ENCODE measurements around the gene ATOH7. TPM values are rescaled to one million over a fixed set of nuclear protein-coding genes. Genes with fewer than 3 reads are reported as not detected.
"Not testable (repeated sequence)": the region's sequence is repeated elsewhere in the genome, so short reads cannot be mapped to it uniquely, and the experiment has no call there.

The ATOH7 gene
- total and polyA plus RNA-seq, 12 donors, result 0.01 TPM; not detected in 11

- ATAC-seq, result no peak
- intact Hi-C loops (cut with DNase I), result no loop called here
These were observed 17.4 kb upstream of the ATOH7 start for GRCh38 chr10:68249297-68249696.

GRCh38 chr10:68247931-68248330 is 16.0 kb upstream of the ATOH7 start:
- 77% methylated on average over 6 of the region's 6 CpGs for WGBS, 2 donors

More at GRCh38 chr10:68249297-68249696, 17.4 kb upstream of the ATOH7 start:
- Histone ChIP-seq H3K9me3 (no peaks in the 10 kb centered on the region), H3K36me3 (no peaks in the 10 kb centered on the region), H3K27me3 (no peaks in the 10 kb centered on the region), H3K27ac (no peak overlapping the region), H3K4me3 (no peak overlapping the region), H3K4me1 (peaks cover 0 to 6% (median 0%) of the 10 kb centered on the region in 9 donors)
- WGBS, 2 donors, result 68 to 74% methylated on average over 4 of the region's 4 CpGs
- no peak for TF ChIP-seq CTCF (IDR thresholded peaks at IDR 0.05)
- DNase-seq, result no peak

GRCh38 chr10:68246397-68246796 is 14.5 kb upstream of the ATOH7 start:
- WGBS, 2 donors, result 94 to 97% methylated on average over 7 of the region's 7 CpGs
- H3K4me1 ChIP-seq; DNase-seq; intact Hi-C loops (cut with DNase I); ATAC-seq; H3K27me3 ChIP-seq; H3K4me3 ChIP-seq; H3K27ac ChIP-seq; H3K9me3 ChIP-seq; H3K36me3 ChIP-seq: not testable (repeated sequence)

More at GRCh38 chr10:68247931-68248330, 16.0 kb upstream of the ATOH7 start:
- Histone ChIP-seq H3K36me3 (no peaks in the 10 kb centered on the region), H3K27me3 (no peaks in the 10 kb centered on the region), H3K27ac (no peak overlapping the region), H3K4me3 (no peak overlapping the region), H3K4me1 (no peaks in the 10 kb centered on the region), H3K9me3 (no peaks in the 10 kb centered on the region)
- ATAC-seq (no peak), DNase-seq (no peak)
- no peak for TF ChIP-seq CTCF (IDR thresholded peaks at IDR 0.05)
- intact Hi-C loops (cut with DNase I), result no loop called here

GRCh38 chr10:68242051-68242450 is 10.1 kb upstream of the ATOH7 start:
- H3K27ac ChIP-seq, result no peak overlapping the region
- H3K4me3 ChIP-seq, result no peak overlapping the region
- no peaks in the 10 kb centered on the region for H3K4me1 ChIP-seq
- no peak for TF ChIP-seq CTCF (IDR thresholded peaks at IDR 0.05)
- ATAC-seq (no peak), DNase-seq (no peak)
- intact Hi-C loops (cut with DNase I), result no loop called here
- no peaks in the 10 kb centered on the region for H3K9me3 ChIP-seq
- H3K36me3 ChIP-seq, result no peaks in the 10 kb centered on the region
- 71 to 87% methylated on average over 2 of the region's 2 CpGs for WGBS, 2 donors
- no peaks in the 10 kb centered on the region for H3K27me3 ChIP-seq

- 57 to 70% methylated on average over 5 of the region's 5 CpGs for WGBS, 2 donors
- Histone ChIP-seq H3K27me3 (no peaks in the 10 kb centered on the region), H3K27ac (no peak overlapping the region), H3K36me3 (no peaks in the 10 kb centered on the region), H3K9me3 (no peaks in the 10 kb centered on the region), H3K4me1 (no peaks in the 10 kb centered on the region), H3K4me3 (no peak overlapping the region)
- ATAC-seq (no peak), DNase-seq (no peak)
- no peak for TF ChIP-seq CTCF (IDR thresholded peaks at IDR 0.05)
- intact Hi-C loops (cut with DNase I), result no loop called here
These were observed 7.8 kb upstream of the ATOH7 start for GRCh38 chr10:68239596-68240150.
